Ishikawa (cell line): ENCODE data around the gene GASK1A.

Source experiments
- CEBPB ChIP-seq: IDR thresholded peaks from 2 replicates; pipeline ENCODE4 v1.6.1; 2012
- CREB1 ChIP-seq: IDR thresholded peaks from 2 replicates; pipeline ENCODE4 v1.6.1; 2012; ENCODE audit warnings: low read depth
- EGR1 ChIP-seq: IDR thresholded peaks from 2 replicates; pipeline ENCODE4 v1.6.1; 2012
- EP300 ChIP-seq: IDR thresholded peaks from 2 replicates; pipeline ENCODE4 v1.6.1; 2012; ENCODE audit warnings: borderline replicate concordance
- FOXM1 ChIP-seq: IDR thresholded peaks from 2 replicates; pipeline ENCODE4 v1.6.1; 2012; ENCODE audit warnings: low read depth, borderline replicate concordance
- NFIC ChIP-seq: IDR thresholded peaks from 2 replicates; pipeline ENCODE4 v1.6.1; 2012
- RAD21 ChIP-seq: IDR thresholded peaks from 2 replicates; pipeline ENCODE4 v1.6.1; 2012; ENCODE audit warnings: low read depth
- TAF1 ChIP-seq: IDR thresholded peaks from 2 replicates; pipeline ENCODE4 v1.6.1; 2012; ENCODE audit warnings: low read depth, mild to moderate bottlenecking
- TCF12 ChIP-seq: IDR thresholded peaks from 2 replicates; pipeline ENCODE4 v1.6.1; 2012; ENCODE audit warnings: low read depth
- TEAD4 ChIP-seq: IDR thresholded peaks from 2 replicates; pipeline ENCODE4 v1.6.1; 2012
- USF1 ChIP-seq: IDR thresholded peaks from 2 replicates; pipeline ENCODE4 v1.6.1; 2012
- YY1 ChIP-seq: IDR thresholded peaks from 2 replicates; pipeline ENCODE4 v1.6.1; 2012; ENCODE audit warnings: low read depth
- ZBTB7A ChIP-seq: IDR thresholded peaks from 2 replicates; pipeline ENCODE4 v1.6.1; 2012; ENCODE audit warnings: low read depth
- TF ChIP-seq, protein P1 (sequence below): IDR thresholded peaks from 2 replicates; pipeline ENCODE4 v1.6.1; 2012; ENCODE audit warnings: low read depth, mild to moderate bottlenecking
- TF ChIP-seq, protein P2 (sequence below): IDR thresholded peaks from 2 replicates; pipeline ENCODE4 v1.6.1; 2012

GASK1A gene

DNA sequence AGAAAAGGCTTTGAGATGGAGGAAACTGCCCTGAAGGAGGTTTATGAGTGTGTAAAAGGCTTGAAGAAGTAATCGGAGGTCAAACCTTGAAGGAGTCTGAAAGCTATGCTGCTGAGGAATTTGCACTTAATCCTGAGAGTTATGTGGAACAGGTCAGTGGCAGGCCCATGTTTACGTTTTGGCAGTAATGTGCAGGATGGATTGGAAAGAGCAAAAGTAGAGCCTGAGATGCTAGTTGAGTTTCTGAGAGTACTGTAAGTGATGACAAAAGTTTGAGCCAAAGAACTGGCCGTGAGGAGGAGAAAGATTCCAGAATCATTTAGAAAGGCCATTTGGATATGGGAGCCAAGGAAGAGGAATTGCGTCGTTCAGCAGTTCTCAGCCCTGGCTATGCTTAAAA lies 3.2 kb upstream of the GASK1A start:
- TF ChIP-seq NFIC = no peak
- TF ChIP-seq, protein P1, sequence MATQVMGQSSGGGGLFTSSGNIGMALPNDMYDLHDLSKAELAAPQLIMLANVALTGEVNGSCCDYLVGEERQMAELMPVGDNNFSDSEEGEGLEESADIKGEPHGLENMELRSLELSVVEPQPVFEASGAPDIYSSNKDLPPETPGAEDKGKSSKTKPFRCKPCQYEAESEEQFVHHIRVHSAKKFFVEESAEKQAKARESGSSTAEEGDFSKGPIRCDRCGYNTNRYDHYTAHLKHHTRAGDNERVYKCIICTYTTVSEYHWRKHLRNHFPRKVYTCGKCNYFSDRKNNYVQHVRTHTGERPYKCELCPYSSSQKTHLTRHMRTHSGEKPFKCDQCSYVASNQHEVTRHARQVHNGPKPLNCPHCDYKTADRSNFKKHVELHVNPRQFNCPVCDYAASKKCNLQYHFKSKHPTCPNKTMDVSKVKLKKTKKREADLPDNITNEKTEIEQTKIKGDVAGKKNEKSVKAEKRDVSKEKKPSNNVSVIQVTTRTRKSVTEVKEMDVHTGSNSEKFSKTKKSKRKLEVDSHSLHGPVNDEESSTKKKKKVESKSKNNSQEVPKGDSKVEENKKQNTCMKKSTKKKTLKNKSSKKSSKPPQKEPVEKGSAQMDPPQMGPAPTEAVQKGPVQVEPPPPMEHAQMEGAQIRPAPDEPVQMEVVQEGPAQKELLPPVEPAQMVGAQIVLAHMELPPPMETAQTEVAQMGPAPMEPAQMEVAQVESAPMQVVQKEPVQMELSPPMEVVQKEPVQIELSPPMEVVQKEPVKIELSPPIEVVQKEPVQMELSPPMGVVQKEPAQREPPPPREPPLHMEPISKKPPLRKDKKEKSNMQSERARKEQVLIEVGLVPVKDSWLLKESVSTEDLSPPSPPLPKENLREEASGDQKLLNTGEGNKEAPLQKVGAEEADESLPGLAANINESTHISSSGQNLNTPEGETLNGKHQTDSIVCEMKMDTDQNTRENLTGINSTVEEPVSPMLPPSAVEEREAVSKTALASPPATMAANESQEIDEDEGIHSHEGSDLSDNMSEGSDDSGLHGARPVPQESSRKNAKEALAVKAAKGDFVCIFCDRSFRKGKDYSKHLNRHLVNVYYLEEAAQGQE = no peak
- no peak for TF ChIP-seq YY1
- no peak for TF ChIP-seq CREB1
- TF ChIP-seq ZBTB7A = no peak
- no peak for TF ChIP-seq TEAD4
- TF ChIP-seq EP300 = no peak
- TF ChIP-seq EGR1 = no peak
- TF ChIP-seq, protein P2, sequence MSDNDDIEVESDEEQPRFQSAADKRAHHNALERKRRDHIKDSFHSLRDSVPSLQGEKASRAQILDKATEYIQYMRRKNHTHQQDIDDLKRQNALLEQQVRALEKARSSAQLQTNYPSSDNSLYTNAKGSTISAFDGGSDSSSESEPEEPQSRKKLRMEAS = no peak
- TF ChIP-seq TCF12 = no peak

DNA sequence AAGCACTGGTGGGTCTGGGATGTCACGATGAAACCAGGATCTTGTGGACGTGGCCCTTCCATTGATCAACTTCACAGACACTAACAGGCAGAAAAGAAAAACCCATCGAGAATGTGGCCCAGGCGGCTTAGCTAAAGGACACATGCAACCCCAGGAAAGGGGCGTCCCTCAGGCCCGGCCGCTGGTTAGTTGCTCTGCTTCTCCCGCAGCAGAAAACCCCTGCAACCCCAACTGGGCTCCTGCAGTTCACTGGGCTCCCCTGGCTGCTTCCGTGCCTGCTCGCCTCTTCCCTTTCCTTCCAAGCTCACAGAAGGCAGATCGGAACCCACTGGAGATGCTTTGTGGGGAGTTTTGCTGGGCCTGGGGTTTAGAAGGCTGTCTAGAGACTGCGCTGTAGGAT lies 1.1 kb downstream of the GASK1A start:
- TF ChIP-seq TAF1 = no peak
- no peak for TF ChIP-seq ZBTB7A
- no peak for TF ChIP-seq NFIC
- TF ChIP-seq YY1 = no peak
- no peak for TF ChIP-seq RAD21

DNA sequence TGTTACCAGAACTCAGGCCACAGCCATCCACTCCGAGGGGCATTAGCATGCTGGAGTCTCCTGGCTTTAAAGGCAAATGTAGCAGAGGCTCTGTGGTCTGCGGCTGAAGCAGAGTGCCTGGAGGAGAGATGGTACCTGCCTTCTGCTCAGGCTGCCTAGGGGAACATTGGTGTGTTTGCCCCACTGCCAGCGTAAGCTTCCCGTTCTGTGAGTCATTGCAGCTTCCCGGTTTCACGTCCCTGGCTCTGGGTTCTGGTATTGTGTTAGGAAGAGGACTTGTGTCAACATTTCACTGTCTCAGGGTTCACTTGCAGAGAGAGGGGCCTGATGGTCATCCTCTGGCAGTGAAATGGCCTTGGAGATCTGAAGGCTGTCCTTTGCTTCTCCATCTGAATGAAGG lies 1.8 kb downstream of the GASK1A start:
- TF ChIP-seq USF1 (no peak), ZBTB7A (no peak)

GRCh38 chr3:42982645-42983412 lies 3.7 kb downstream of the GASK1A start:
- TF ChIP-seq TAF1 (no peak), RAD21 (no peak), YY1 (no peak), EP300 (no peak), USF1 (no peak), NFIC (no peak), CREB1 (no peak), ZBTB7A (no peak), TEAD4 (no peak), EGR1 (no peak), CEBPB (no peak), TCF12 (no peak), FOXM1 (no peak)
- TF ChIP-seq, protein P2 = no peak
- TF ChIP-seq, protein P1 = no peak

DNA sequence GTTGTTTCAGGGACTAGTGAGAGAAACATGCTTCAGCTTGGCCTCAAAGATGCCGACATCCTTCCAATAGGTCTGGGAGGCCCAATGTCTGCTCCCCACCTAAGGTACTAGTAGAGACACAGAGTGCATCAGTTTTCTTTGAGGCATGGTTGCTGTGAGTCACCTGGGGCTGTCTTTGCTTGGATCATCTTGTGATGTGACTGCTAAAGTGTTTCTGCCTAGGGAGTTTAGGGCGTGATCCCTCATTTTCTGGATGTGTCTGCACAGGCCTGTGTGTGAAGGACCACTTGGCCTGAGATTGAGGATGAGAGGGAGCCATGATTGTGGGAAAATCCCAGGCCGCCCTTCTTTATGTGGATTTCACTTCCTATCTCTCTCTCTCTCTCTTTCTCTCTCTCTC lies 4.8 kb downstream of the GASK1A start:
- no peak for TF ChIP-seq CEBPB
- TF ChIP-seq, protein P1 = no peak
